Measurements from ENCODE around the gene SLC2A4RG. TPM values are rescaled to one million over a fixed set of nuclear protein-coding genes. Genes with fewer than 3 reads are reported as not detected.

Gene SLC2A4RG
- total and polyA plus RNA-seq, 2 of the 13 experiments (the other 11 are each of a cell fraction or from before 2014, with no cell fraction given) = 91.4 to 95.9 TPM

- TF ChIP-seq, protein P1, sequence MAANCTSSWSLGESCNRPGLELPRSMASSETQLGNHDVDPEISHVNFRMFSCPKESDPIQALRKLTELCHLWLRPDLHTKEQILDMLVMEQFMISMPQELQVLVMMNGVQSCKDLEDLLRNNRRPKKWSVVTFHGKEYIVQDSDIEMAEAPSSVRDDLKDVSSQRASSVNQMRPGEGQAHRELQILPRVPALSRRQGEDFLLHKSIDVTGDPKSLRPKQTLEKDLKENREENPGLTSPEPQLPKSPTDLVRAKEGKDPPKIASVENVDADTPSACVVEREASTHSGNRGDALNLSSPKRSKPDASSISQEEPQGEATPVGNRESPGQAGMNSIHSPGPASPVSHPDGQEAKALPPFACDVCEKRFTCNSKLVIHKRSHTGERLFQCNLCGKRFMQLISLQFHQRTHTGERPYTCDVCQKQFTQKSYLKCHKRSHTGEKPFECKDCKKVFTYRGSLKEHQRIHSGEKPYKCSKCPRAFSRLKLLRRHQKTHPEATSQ (CRISPR knock-in tag; IDR thresholded peaks at IDR 0.05; ENCODE audit: borderline replicate concordance) = peak; percentile 72; the same call in 1 of the 2 replicates
- TF ChIP-seq MNT (IDR thresholded peaks at IDR 0.05) = no peak
- no peak for TF ChIP-seq TRIM22 (IDR thresholded peaks at IDR 0.05)
- peak; percentile 98 for TF ChIP-seq MED13 (CRISPR knock-in tag; IDR thresholded peaks at IDR 0.05)
- peak; percentile 78; the same call in 1 of the 2 replicates for TF ChIP-seq POLR2AphosphoS2 (IDR thresholded peaks at IDR 0.05; ENCODE audit: low read depth, low read length)
- peak; percentile 97 for TF ChIP-seq SALL1 (CRISPR knock-in tag; IDR thresholded peaks at IDR 0.05)
- TF ChIP-seq ZNF83 (CRISPR knock-in tag; IDR thresholded peaks at IDR 0.05; ENCODE audit: borderline replicate concordance) = peak; percentile 73; the same call in 1 of the 2 replicates
- TF ChIP-seq MTF1 (CRISPR knock-in tag; IDR thresholded peaks at IDR 0.05) = peak; percentile 77; the same call in 1 of the 2 replicates
- TF ChIP-seq ZNF639 (CRISPR knock-in tag; conservative IDR thresholded peaks at IDR 0.05) = peak; percentile 93
- no peak; the same call in 1 of the 2 replicates for TF ChIP-seq ZNF784 (CRISPR knock-in tag; IDR thresholded peaks at IDR 0.05; ENCODE audit: borderline replicate concordance)
- peak in 1 of 2 experiments; percentile 66; a peak in 1 of 4 replicates for TF ChIP-seq REST (IDR thresholded peaks at IDR 0.05; ENCODE audit: borderline replicate concordance in 1 of 2, low read depth in 1 of 2, low read length in 2 of 2)
Observed at GRCh38 chr20:63739130-63740069, at the start of gene SLC2A4RG (continued).

All from HepG2 (cell line).